Transverse colon (tissue), 4 donors: Measurements from ENCODE around the gene C1orf35.

Experiments
- POLR2A ChIP-seq: fragments of 450-650 bp; IDR thresholded peaks from one replicate; pipeline ENCODE4 v1.6.1; 2016; ENCODE audit warnings: antibody characterized with exemption, mild to moderate bottlenecking, moderate library complexity
- POLR2AphosphoS5 ChIP-seq, 3 donors: sonication (generic); formaldehyde crosslinking; IDR thresholded peaks; one replicate each; pipeline ENCODE4 v1.6.1; 2016; ENCODE audit warnings: antibody characterized with exemption in 3 of 3
- TF ChIP-seq, protein P1 (sequence below), 5 experiments: fragments of 200-600 bp in 3 of 5; fragments of 450-650 bp in 2 of 5; sonication (generic) in 3 of 5; IDR thresholded peaks; 1 replicate in 2 of 5; 2 replicates in 3 of 5; pipeline ENCODE4 v1.5.1; 2016 to 2017; ENCODE audit warnings: antibody characterized with exemption in 5 of 5, inconsistent platforms in 3 of 5, mild to moderate bottlenecking in 2 of 5, moderate library complexity in 1 of 5

DNA sequence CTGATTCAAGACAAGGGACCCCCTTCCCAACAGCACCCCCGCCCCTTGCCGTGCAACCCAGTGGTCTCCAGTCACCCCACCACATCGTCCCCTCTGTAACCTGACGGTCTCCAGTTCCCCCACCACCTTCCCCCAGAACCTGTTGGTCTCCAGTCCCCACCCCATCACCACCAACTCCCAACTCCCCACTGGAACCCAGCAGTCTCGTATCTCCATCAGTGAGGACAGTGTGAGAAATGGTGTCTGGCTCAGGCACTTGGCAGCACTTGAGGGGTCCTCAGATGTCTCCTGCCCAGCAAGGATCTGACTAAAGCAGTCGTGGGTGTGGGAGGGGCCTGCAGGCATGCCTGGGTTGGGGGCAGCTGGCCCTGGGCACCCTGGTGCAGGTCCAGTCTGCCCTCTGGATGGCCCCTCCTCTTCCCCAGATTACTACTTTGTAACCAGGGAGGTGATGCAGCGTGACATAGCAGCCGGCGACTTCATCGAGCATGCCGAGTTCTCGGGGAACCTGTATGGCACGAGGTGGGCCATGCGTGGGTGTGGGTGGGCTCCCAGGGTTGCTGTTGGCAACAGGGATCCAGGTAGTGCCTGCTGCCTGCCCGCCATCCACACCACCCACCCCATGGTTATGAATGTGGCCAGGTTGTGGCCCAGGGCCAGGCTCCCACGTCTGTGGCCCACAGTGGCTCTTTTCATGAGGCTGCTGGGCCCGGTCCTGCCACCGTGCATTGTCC, 43.5 kb upstream of the C1orf35 start:
- TF ChIP-seq, protein P1, sequence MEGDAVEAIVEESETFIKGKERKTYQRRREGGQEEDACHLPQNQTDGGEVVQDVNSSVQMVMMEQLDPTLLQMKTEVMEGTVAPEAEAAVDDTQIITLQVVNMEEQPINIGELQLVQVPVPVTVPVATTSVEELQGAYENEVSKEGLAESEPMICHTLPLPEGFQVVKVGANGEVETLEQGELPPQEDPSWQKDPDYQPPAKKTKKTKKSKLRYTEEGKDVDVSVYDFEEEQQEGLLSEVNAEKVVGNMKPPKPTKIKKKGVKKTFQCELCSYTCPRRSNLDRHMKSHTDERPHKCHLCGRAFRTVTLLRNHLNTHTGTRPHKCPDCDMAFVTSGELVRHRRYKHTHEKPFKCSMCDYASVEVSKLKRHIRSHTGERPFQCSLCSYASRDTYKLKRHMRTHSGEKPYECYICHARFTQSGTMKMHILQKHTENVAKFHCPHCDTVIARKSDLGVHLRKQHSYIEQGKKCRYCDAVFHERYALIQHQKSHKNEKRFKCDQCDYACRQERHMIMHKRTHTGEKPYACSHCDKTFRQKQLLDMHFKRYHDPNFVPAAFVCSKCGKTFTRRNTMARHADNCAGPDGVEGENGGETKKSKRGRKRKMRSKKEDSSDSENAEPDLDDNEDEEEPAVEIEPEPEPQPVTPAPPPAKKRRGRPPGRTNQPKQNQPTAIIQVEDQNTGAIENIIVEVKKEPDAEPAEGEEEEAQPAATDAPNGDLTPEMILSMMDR (IDR thresholded peaks at IDR 0.05): no peak
- TF ChIP-seq POLR2A (no peak), POLR2AphosphoS5 (IDR thresholded peaks at IDR 0.05) (no peak)
